ENCODE results near the gene NUDT10. TPM values are rescaled to one million over a fixed set of nuclear protein-coding genes. Genes with fewer than 3 reads are reported as not detected.

The NUDT10 gene
- polyA plus RNA-seq, 3 donors = not detected

- H3K9ac ChIP-seq (ENCODE audit: insufficient read depth, low read length, poor library complexity, severe bottlenecking) = no peak overlapping the region
- no peaks in the 10 kb centered on the region for H4K20me1 ChIP-seq (ENCODE audit: insufficient read depth, low read length)
- Mint-ChIP-seq H3K27me3 (ENCODE audit: low read depth in 3 of 3) (peaks cover 0 to 4% (median 0%) of the 10 kb centered on the region in 3 donors), H3K36me3 (no peaks in the 10 kb centered on the region), H3K4me3 (no peak overlapping the region), H3K27ac (peak overlapping the region in 1 of 7 donors; percentile 8), H3K9me3 (peaks cover 6 to 26% (median 11%) of the 10 kb centered on the region in 7 donors), H3K4me1 (no peaks in the 10 kb centered on the region)
- intact Hi-C loops (cut with micrococcal nuclease) = no loop called here
- no CpG with 5 or more reads among the region's 7 CpGs for whole genome bisulfite sequencing (ENCODE audit: insufficient coverage)
- no peak overlapping the region for H3K27ac ChIP-seq (ENCODE audit: low read depth in 1 of 2, low read length in 2 of 2)
- no peaks in the 10 kb centered on the region for H3K36me3 ChIP-seq (replicated peaks in 1 of 2; ENCODE audit: control insufficient read depth in 1 of 2, insufficient read depth in 2 of 2, low read length in 2 of 2)
- peaks cover 4 to 14% of the 10 kb centered on the region in 2 donors for H3K9me3 ChIP-seq (replicated peaks in 1 of 2; ENCODE audit: control insufficient read depth in 1 of 2, insufficient read depth in 1 of 2, low read length in 2 of 2)
- no peaks in the 10 kb centered on the region for H3K4me1 ChIP-seq (ENCODE audit: control insufficient read depth in 1 of 2, insufficient read depth in 2 of 2, low read length in 2 of 2)
- H3K27me3 ChIP-seq (ENCODE audit: control insufficient read depth in 2 of 2, insufficient read depth in 2 of 2, low read length in 2 of 2) = no peaks in the 10 kb centered on the region
- no peak overlapping the region for H3K4me3 ChIP-seq (replicated peaks in 1 of 3; ENCODE audit: low read depth in 2 of 3, low read length in 3 of 3)
- no peaks in the 10 kb centered on the region for H3K79me2 ChIP-seq (ENCODE audit: insufficient read depth, low read length)
- no peak overlapping the region for H2AFZ ChIP-seq (ENCODE audit: insufficient read depth, low read depth, low read length, poor library complexity, severe bottlenecking)
- no peak for TF ChIP-seq CTCF (IDR thresholded peaks at IDR 0.05)
- DNase-seq = no peak
- H3K4me2 ChIP-seq (replicated peaks; ENCODE audit: extremely low read depth, low read length, poor library complexity, severe bottlenecking) = no peak overlapping the region
These were observed 28.6 kb downstream of the NUDT10 start for GRCh38 chrX:51361251-51361650.

GRCh38 chrX:51376672-51377071 lies 44.0 kb downstream of the NUDT10 start:
- no peak overlapping the region for H3K4me3 Mint-ChIP-seq
- H3K27me3 Mint-ChIP-seq (ENCODE audit: low read depth in 3 of 3) = peaks cover 0 to under 1% (median 0%) of the 10 kb centered on the region in 3 donors
- H3K4me3 ChIP-seq (replicated peaks in 1 of 3; ENCODE audit: low read depth in 2 of 3, low read length in 3 of 3) = no peak overlapping the region
- no peaks in the 10 kb centered on the region for H3K27me3 ChIP-seq (ENCODE audit: control insufficient read depth in 2 of 2, insufficient read depth in 2 of 2, low read length in 2 of 2)
- no CpG with 5 or more reads among the region's 2 CpGs for WGBS (ENCODE audit: insufficient coverage)
- no peak for DNase-seq
- intact Hi-C loops (cut with micrococcal nuclease) = no loop called here
- H3K4me1 Mint-ChIP-seq = no peaks in the 10 kb centered on the region
- no peaks in the 10 kb centered on the region for H3K36me3 ChIP-seq (replicated peaks in 1 of 2; ENCODE audit: control insufficient read depth in 1 of 2, insufficient read depth in 2 of 2, low read length in 2 of 2)
- no peak overlapping the region for H3K9ac ChIP-seq (ENCODE audit: insufficient read depth, low read length, poor library complexity, severe bottlenecking)
- no peak overlapping the region for H3K27ac ChIP-seq (ENCODE audit: low read depth in 1 of 2, low read length in 2 of 2)
- H3K9me3 Mint-ChIP-seq = no peaks in the 10 kb centered on the region
- no peaks in the 10 kb centered on the region for H3K4me1 ChIP-seq (ENCODE audit: control insufficient read depth in 1 of 2, insufficient read depth in 2 of 2, low read length in 2 of 2)
- no peaks in the 10 kb centered on the region for H3K79me2 ChIP-seq (ENCODE audit: insufficient read depth, low read length)
- no peak overlapping the region for H2AFZ ChIP-seq (ENCODE audit: insufficient read depth, low read depth, low read length, poor library complexity, severe bottlenecking)
- no peaks in the 10 kb centered on the region for H4K20me1 ChIP-seq (ENCODE audit: insufficient read depth, low read length)
- H3K27ac Mint-ChIP-seq = no peak overlapping the region
- H3K9me3 ChIP-seq (replicated peaks in 1 of 2; ENCODE audit: control insufficient read depth in 1 of 2, insufficient read depth in 1 of 2, low read length in 2 of 2) = no peaks in the 10 kb centered on the region
- no peak for TF ChIP-seq CTCF (IDR thresholded peaks at IDR 0.05)
- H3K36me3 Mint-ChIP-seq = no peaks in the 10 kb centered on the region
- H3K4me2 ChIP-seq (replicated peaks; ENCODE audit: extremely low read depth, low read length, poor library complexity, severe bottlenecking) = no peak overlapping the region

Other genes with a start within 250 kb of the NUDT10 start
- under 1 TPM in 2 of 3 donors, not detected in 1; 0.07 to 0.09 TPM for gene NUDT11, start 163.8 kb downstream of the NUDT10 start, polyA plus RNA-seq

Data from CD14-positive monocyte (primary cell).